LNCaP clone FGC (cell line): ENCODE data around the gene DNAI7.

Source experiments
- DNase-seq: peaks from one replicate; pipeline ENCODE4 v3.0.0-alpha.2; 2011; ENCODE audit warnings: low read depth
- H3K4me3 ChIP-seq: 2 replicates; pipeline ENCODE4 v1.5.1; 2011; ENCODE audit warnings: mild to moderate bottlenecking, low read depth, low read length, control low read depth
- TF ChIP-seq, protein P1 (sequence below): IDR thresholded peaks from 2 replicates; pipeline ENCODE4 v1.5.1; 2012; ENCODE audit warnings: mild to moderate bottlenecking; ENCODE audit not compliant: control insufficient read depth, insufficient read depth; ENCODE audit errors: extremely low read depth

DNAI7 gene

DNA sequence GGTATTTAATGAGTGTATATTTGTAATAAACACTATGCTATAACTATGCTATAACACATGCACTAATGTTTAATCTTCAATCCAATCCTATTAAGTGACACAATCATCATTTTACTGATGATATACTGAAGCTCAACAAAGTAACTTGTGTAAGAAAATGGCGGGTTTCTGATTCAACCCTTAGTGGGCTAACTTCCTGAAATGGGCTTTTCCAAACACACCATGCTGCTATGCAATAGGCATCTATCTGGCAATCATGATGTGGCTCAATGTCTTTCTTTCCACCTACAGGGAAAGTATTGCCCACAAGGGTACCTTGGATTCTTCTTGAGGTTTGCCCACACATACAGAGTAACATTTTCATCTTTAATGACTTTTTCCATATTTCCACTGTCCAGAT is 48.3 kb downstream of the DNAI7 start:
- DNase-seq, result no peak
- no peak overlapping the region for H3K4me3 ChIP-seq
- TF ChIP-seq, protein P1, sequence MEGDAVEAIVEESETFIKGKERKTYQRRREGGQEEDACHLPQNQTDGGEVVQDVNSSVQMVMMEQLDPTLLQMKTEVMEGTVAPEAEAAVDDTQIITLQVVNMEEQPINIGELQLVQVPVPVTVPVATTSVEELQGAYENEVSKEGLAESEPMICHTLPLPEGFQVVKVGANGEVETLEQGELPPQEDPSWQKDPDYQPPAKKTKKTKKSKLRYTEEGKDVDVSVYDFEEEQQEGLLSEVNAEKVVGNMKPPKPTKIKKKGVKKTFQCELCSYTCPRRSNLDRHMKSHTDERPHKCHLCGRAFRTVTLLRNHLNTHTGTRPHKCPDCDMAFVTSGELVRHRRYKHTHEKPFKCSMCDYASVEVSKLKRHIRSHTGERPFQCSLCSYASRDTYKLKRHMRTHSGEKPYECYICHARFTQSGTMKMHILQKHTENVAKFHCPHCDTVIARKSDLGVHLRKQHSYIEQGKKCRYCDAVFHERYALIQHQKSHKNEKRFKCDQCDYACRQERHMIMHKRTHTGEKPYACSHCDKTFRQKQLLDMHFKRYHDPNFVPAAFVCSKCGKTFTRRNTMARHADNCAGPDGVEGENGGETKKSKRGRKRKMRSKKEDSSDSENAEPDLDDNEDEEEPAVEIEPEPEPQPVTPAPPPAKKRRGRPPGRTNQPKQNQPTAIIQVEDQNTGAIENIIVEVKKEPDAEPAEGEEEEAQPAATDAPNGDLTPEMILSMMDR, result no peak

DNA sequence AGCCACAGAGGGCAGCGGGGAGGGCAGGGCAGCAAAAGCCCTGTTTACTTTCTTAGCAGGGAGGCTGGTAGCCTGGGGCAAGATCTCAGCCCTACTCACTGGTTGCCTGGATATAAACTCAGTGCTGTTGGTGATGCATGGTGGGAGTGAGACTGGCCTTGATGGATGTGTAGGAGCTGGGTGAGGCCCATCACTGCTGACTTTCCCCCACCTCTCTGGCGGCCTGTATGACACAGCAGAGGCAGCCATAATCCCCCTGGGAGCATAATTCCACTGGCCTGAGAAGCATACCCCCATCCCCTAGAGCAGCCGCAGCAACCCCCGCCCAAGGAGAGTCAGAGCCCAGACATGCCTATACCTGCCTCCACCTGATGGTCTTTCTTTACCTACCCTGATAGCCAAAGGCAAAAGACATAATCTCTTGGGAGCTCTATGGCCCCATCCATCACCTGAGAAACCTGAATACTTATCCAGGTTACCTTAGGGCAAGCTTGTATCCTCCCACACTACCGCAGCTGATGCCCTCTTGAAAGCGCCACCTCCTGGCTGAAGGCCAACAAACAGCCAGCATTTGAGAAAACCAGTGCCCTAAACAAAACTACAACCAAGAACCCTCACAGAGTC is 59.3 kb downstream of the DNAI7 start:
- no peak overlapping the region for H3K4me3 ChIP-seq
- no peak for DNase-seq
- TF ChIP-seq, protein P1, result no peak

DNA sequence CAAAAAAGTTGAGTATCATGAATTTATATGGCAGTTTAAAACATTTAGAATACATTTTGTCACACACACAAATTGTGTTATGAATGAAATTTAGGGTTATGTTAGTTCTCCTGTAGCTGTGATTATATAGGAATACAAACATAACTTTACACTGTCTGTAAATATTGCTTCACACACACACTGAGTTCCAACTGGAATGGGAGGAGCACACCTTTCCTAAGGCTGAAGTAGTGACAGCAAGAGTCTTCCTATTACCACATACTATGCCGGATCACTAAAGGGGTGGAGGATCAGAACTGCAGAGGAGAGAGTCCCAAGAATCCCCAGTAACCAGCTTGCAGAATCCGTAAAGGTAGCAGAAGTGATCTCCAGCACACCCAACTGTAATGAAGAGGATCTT is 63.7 kb downstream of the DNAI7 start:
- DNase-seq, result no peak
- no peak overlapping the region for H3K4me3 ChIP-seq
- TF ChIP-seq, protein P1, result no peak

DNA sequence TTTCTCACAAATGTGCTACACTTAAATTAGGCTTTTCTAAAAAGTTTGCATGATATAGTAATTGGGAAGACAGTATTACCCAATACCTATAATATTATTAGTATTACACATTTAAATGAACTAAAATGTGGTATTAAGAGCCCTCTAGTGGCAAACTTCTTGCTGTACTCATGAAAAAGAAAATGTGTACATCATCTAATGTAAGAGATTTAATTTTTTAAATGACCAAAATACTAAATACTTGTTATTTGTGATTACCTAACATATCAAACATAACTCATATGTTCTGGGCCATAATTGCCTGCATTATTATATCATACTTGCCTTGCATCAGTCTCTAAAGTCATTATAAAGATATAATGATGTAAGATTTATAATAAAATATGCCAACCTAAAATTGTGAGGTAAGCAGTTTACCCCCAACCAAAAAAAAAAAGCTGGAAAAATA is 64.2 kb downstream of the DNAI7 start:
- TF ChIP-seq, protein P1, result peak; percentile 60
- no peak overlapping the region for H3K4me3 ChIP-seq
- DNase-seq, result no peak

DNA sequence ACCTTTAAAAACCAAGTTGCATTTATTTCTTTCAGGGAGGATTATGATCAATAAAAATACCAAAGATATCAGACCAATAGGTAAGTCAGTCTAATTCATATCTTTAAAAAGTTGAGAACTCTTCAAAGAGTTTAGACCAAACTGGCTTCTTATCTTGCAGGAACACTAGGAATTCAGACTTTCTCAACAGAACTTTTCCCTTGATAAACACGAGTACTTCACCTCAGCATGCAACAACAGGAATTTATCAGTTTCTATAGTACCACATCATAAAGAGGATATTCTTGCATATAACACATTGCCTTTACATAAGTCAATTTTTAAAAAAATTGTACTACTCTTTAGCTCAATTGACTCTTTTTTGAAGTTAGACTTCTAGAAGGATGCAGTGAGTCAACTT is 68.2 kb downstream of the DNAI7 start:
- no peak for DNase-seq
- TF ChIP-seq, protein P1, result no peak
- H3K4me3 ChIP-seq, result no peak overlapping the region

DNA sequence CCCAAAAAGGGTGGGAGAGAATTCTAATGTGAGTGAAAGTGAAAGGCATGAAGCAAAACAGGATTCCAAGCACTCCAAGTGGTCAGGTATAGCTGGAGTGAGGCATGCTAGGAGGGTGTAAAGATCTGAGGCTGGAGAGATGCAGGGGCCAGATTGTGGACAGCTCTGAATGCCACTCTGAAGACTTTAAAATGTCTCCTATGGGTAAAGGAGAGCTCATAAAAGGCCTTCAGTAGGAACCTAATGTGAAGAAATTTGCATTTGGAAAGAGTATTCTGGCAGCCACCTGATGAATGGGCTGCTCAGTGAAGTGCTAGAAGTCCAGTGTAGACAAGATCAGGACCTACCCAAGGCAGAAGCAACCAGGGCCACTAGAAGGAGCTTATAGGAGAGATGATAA is 68.9 kb downstream of the DNAI7 start:
- no peak overlapping the region for H3K4me3 ChIP-seq
- TF ChIP-seq, protein P1, result no peak
- DNase-seq, result no peak

DNA sequence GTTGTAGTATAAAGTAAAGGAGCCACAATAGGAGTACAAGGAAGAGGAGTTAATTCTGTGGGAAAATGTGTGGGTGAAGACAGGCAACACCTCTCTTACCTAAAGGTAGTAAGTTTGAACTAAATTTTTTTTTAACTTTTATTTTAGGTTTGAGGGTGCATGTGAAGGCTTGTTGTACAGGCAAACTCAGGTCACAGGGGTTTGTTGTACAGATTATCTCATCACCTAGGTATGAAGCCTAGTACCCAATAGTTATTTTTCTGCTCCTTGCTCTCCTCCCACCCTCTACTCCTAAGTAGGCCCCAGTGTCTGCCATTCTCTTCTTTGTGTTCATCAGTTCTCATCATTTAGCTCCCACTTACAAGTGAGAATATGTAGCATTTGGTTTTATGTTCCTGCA is 70.5 kb downstream of the DNAI7 start:
- no peak for DNase-seq
- TF ChIP-seq, protein P1, result no peak
- H3K4me3 ChIP-seq, result no peak overlapping the region
